ENCODE data around the gene PBX3. TPM values are rescaled to one million over a fixed set of nuclear protein-coding genes. Genes with fewer than 3 reads are reported as not detected.

The PBX3 gene
- total RNA-seq, 2 donors from 2014 or later, result 37.5 to 46.1 TPM

- TF ChIP-seq CTCF (conservative IDR thresholded peaks at IDR 0.05), result no peak
- H3K9me3 ChIP-seq (ENCODE audit: control insufficient read depth, low read length), result no peaks in the 10 kb centered on the region
- H3K9ac ChIP-seq (ENCODE audit: extremely low read depth, low read length, poor library complexity, severe bottlenecking), result no peak overlapping the region
- H3K36me3 ChIP-seq (ENCODE audit: control insufficient read depth, insufficient read depth, low read length), result no peaks in the 10 kb centered on the region
- H3K27ac Mint-ChIP-seq, result no peak overlapping the region
- H3K36me3 Mint-ChIP-seq (ENCODE audit: low read depth), result peaks cover 7% of the 10 kb centered on the region
- no peak overlapping the region for H3K27ac ChIP-seq (ENCODE audit: low read depth, low read length)
- H3K4me1 ChIP-seq (ENCODE audit: control insufficient read depth, insufficient read depth, low read length), result no peaks in the 10 kb centered on the region
- H3K4me1 Mint-ChIP-seq, result no peaks in the 10 kb centered on the region
- H3K4me3 Mint-ChIP-seq, result no peak overlapping the region
- DNase-seq, result no peak
- no peaks in the 10 kb centered on the region for H3K9me3 Mint-ChIP-seq
- H3K27me3 Mint-ChIP-seq (ENCODE audit: insufficient read depth), result no peaks in the 10 kb centered on the region
- H3K4me3 ChIP-seq (ENCODE audit: low read length), result no peak overlapping the region
- H3K27me3 ChIP-seq (ENCODE audit: control insufficient read depth, insufficient read depth, low read length, poor library complexity, severe bottlenecking), result no peaks in the 10 kb centered on the region
Observed at GRCh38 chr9:125810161-125810560, 63.0 kb downstream of the PBX3 start.

- no peak overlapping the region for H3K9ac ChIP-seq (ENCODE audit: extremely low read depth, low read length, poor library complexity, severe bottlenecking)
- Mint-ChIP-seq H3K9me3 (no peaks in the 10 kb centered on the region), H3K36me3 (ENCODE audit: low read depth) (peaks cover 7% of the 10 kb centered on the region), H3K4me1 (no peaks in the 10 kb centered on the region), H3K27ac (no peak overlapping the region), H3K4me3 (no peak overlapping the region), H3K27me3 (ENCODE audit: insufficient read depth) (no peaks in the 10 kb centered on the region)
- no peak for TF ChIP-seq CTCF (conservative IDR thresholded peaks at IDR 0.05)
- DNase-seq, result no peak
- 90 to 97% methylated on average over 3 of the region's 3 CpGs for WGBS, 2 experiments (ENCODE audit: insufficient coverage in 1 of 2, insufficient read length in 1 of 2)
- no peaks in the 10 kb centered on the region for H3K36me3 ChIP-seq (ENCODE audit: control insufficient read depth, insufficient read depth, low read length)
- no peak overlapping the region for H3K4me3 ChIP-seq (ENCODE audit: low read length)
- no peak overlapping the region for H3K27ac ChIP-seq (ENCODE audit: low read depth, low read length)
- no peaks in the 10 kb centered on the region for H3K27me3 ChIP-seq (ENCODE audit: control insufficient read depth, insufficient read depth, low read length, poor library complexity, severe bottlenecking)
- H3K9me3 ChIP-seq (ENCODE audit: control insufficient read depth, low read length), result no peaks in the 10 kb centered on the region
- H3K4me1 ChIP-seq (ENCODE audit: control insufficient read depth, insufficient read depth, low read length), result peaks cover under 1% of the 10 kb centered on the region
Observed at GRCh38 chr9:125811002-125811401, 63.8 kb downstream of the PBX3 start.

DNA sequence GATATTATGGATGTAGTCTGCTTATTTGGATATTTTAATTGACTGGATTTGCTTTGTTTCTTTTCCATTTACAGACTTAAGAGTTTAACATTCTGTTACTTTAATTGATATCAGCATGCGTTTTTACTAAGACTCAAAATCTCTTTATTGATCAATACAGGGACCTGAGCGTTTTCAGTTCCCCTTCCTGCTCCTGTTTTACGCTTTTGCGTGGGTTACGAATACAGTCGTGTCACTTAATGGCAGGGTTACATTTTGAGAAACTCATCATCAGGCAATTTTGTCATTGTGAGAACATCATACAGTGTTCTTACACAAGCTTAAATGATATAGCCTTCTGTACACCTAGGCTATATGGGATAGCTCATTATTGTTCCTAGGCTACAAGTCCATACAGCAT is 65.2 kb downstream of the PBX3 start:
- H3K4me1 Mint-ChIP-seq, result no peaks in the 10 kb centered on the region
- no peak for DNase-seq
- TF ChIP-seq CTCF (conservative IDR thresholded peaks at IDR 0.05), result no peak
- no peak overlapping the region for H3K9ac ChIP-seq (ENCODE audit: extremely low read depth, low read length, poor library complexity, severe bottlenecking)
- H3K4me1 ChIP-seq (ENCODE audit: control insufficient read depth, insufficient read depth, low read length), result peaks cover 4% of the 10 kb centered on the region
- no peaks in the 10 kb centered on the region for H3K27me3 ChIP-seq (ENCODE audit: control insufficient read depth, insufficient read depth, low read length, poor library complexity, severe bottlenecking)
- no peak overlapping the region for H3K4me3 Mint-ChIP-seq
- H3K4me3 ChIP-seq (ENCODE audit: low read length), result no peak overlapping the region
- H3K9me3 Mint-ChIP-seq, result no peaks in the 10 kb centered on the region
- H3K27ac Mint-ChIP-seq, result no peak overlapping the region
- no peaks in the 10 kb centered on the region for H3K36me3 ChIP-seq (ENCODE audit: control insufficient read depth, insufficient read depth, low read length)
- peaks cover 7% of the 10 kb centered on the region for H3K36me3 Mint-ChIP-seq (ENCODE audit: low read depth)
- no peak overlapping the region for H3K27ac ChIP-seq (ENCODE audit: low read depth, low read length)
- no peaks in the 10 kb centered on the region for H3K9me3 ChIP-seq (ENCODE audit: control insufficient read depth, low read length)
- no peaks in the 10 kb centered on the region for H3K27me3 Mint-ChIP-seq (ENCODE audit: insufficient read depth)
- 94 to 97% methylated on average over 6 of the region's 6 CpGs for WGBS, 2 experiments (ENCODE audit: insufficient coverage in 1 of 2, insufficient read length in 1 of 2)
